HCT116 (cell line): Measurements from ENCODE around the gene MRPS18C.

Experiments used
- ATF3 ChIP-seq: IDR thresholded peaks from 2 replicates; pipeline ENCODE4 v1.6.1; 2012
- CTCF ChIP-seq, 3 experiments: fragments of 200-600 bp in 1 of 3; sonication (generic) in 1 of 3; IDR thresholded peaks in 2 of 3; conservative IDR thresholded peaks in 1 of 3; 2 replicates each; pipeline ENCODE4 v1.5.1; 2012 to 2017; ENCODE audit warnings: low read depth in 2 of 3, low read length in 2 of 3, antibody characterized with exemption in 1 of 3, borderline replicate concordance in 1 of 3, control low read depth in 1 of 3, mild to moderate bottlenecking in 1 of 3, mixed read lengths in 1 of 3, mixed run types in 1 of 3, moderate library complexity in 1 of 3; ENCODE audit not compliant: insufficient read depth in 1 of 3
- EZH2 ChIP-seq: fragments of 200-600 bp; sonication (generic); IDR thresholded peaks from 2 replicates; pipeline ENCODE4 v1.6.1; 2017; ENCODE audit warnings: antibody characterized with exemption, mixed run types
- JUND ChIP-seq: IDR thresholded peaks from 2 replicates; pipeline ENCODE4 v1.6.1; 2012
- MAX ChIP-seq: IDR thresholded peaks from 2 replicates; pipeline ENCODE4 v1.6.1; 2012
- POLR2A ChIP-seq: IDR thresholded peaks from 2 replicates; pipeline ENCODE4 v1.7.0; 2011; ENCODE audit warnings: borderline replicate concordance; ENCODE audit not compliant: insufficient read depth, insufficient read length; ENCODE audit errors: extremely low read depth
- POLR2AphosphoS5 ChIP-seq: IDR thresholded peaks from 2 replicates; pipeline ENCODE4 v1.6.1; 2011; ENCODE audit warnings: mild to moderate bottlenecking, low read depth, low read length, moderate library complexity
- SIN3A ChIP-seq: IDR thresholded peaks from 2 replicates; pipeline ENCODE4 v1.6.1; 2012; ENCODE audit warnings: low read depth
- TCF7L2 ChIP-seq: IDR thresholded peaks from 2 replicates; pipeline ENCODE4 v1.7.0; 2011; ENCODE audit warnings: borderline replicate concordance, inconsistent platforms; ENCODE audit not compliant: insufficient read depth, insufficient read length; ENCODE audit errors: extremely low read depth

- TF ChIP-seq CTCF (IDR thresholded peaks at IDR 0.05 in 2 of 3, conservative IDR thresholded peaks at IDR 0.05 in 1 of 3; ENCODE audit: borderline replicate concordance in 1 of 3, insufficient read depth in 1 of 3, low read depth in 2 of 3, low read length in 2 of 3) (no peak), TCF7L2 (no peak), ATF3 (no peak), POLR2A (no peak), MAX (no peak), JUND (no peak), POLR2AphosphoS5 (no peak), EZH2 (no peak), SIN3A (no peak)
These were observed 48.6 kb downstream of the MRPS18C start for GRCh38 chr4:83504503-83504902.
